ENCODE results near the gene KIAA1671.

- TF ChIP-seq CTCF (conservative IDR thresholded peaks at IDR 0.05; ENCODE audit: low read depth, low read length), result no peak
- no peak for TF ChIP-seq EZH2phosphoT487 (IDR thresholded peaks at IDR 0.05; ENCODE audit: borderline replicate concordance, low read length)
These were observed 134.4 kb downstream of the KIAA1671 start for GRCh38 chr22:25086902-25087282.
